ENCODE measurements around the gene OR2B6. TPM values are rescaled to one million over a fixed set of nuclear protein-coding genes. Genes with fewer than 3 reads are reported as not detected.

Gene OR2B6
- total and polyA plus RNA-seq, 12 donors, result not detected

DNA sequence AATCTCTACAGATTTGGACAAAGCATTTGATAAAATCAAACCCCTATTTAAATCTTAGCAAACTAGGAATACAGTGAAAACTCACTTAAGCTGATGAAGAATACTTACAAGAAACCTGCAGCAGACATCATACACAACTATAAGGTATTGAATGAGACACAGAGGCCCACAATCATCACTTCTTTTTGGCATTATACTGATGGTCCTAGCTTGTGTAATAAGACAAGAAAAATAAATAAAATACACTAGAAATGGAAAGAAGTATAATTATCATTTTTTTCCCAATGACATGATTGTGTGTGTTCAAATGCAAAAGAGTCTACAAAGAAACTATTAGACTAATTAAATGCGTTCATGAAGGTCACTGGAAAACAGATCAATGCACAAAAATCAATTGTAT is 8.8 kb upstream of the OR2B6 start:
- no peaks in the 10 kb centered on the region for H3K4me1 ChIP-seq
- no peak overlapping the region for H3K27ac ChIP-seq
- H3K4me3 ChIP-seq, result no peak overlapping the region
- DNase-seq (no peak), ATAC-seq (no peak)
- 70 to 85% methylated on average over 1 of the region's 1 CpG for WGBS, 2 donors
- peaks cover 0 to 17% (median 0%) of the 10 kb centered on the region in 11 donors for H3K9me3 ChIP-seq
- H3K27me3 ChIP-seq, result peaks cover 0 to 25% (median 13%) of the 10 kb centered on the region in 7 donors
- intact Hi-C loops (cut with DNase I), result no loop called here
- H3K36me3 ChIP-seq, result no peaks in the 10 kb centered on the region
- TF ChIP-seq, protein P1, sequence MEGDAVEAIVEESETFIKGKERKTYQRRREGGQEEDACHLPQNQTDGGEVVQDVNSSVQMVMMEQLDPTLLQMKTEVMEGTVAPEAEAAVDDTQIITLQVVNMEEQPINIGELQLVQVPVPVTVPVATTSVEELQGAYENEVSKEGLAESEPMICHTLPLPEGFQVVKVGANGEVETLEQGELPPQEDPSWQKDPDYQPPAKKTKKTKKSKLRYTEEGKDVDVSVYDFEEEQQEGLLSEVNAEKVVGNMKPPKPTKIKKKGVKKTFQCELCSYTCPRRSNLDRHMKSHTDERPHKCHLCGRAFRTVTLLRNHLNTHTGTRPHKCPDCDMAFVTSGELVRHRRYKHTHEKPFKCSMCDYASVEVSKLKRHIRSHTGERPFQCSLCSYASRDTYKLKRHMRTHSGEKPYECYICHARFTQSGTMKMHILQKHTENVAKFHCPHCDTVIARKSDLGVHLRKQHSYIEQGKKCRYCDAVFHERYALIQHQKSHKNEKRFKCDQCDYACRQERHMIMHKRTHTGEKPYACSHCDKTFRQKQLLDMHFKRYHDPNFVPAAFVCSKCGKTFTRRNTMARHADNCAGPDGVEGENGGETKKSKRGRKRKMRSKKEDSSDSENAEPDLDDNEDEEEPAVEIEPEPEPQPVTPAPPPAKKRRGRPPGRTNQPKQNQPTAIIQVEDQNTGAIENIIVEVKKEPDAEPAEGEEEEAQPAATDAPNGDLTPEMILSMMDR (IDR thresholded peaks at IDR 0.05), result no peak

DNA sequence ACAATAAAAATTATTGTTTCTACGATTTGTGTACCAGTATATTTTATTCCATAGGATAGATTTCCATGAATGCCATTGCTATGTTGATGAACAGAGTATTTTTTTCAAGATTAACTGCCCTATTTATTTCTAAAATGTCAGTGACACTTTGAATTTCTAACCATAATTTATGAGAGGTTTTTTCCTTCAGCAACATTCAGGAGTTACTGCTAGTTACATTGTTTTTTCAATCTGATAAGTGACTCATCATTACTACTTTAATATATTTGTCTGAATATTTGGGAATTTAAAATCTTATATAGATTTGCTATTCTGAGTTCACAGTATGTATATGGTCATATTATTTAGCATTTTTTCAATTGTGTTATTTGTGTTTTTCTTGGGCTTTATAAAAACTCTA is 6.0 kb upstream of the OR2B6 start:
- no peak for ATAC-seq
- 44 to 51% methylated on average over 1 of the region's 1 CpG for WGBS, 2 donors

DNA sequence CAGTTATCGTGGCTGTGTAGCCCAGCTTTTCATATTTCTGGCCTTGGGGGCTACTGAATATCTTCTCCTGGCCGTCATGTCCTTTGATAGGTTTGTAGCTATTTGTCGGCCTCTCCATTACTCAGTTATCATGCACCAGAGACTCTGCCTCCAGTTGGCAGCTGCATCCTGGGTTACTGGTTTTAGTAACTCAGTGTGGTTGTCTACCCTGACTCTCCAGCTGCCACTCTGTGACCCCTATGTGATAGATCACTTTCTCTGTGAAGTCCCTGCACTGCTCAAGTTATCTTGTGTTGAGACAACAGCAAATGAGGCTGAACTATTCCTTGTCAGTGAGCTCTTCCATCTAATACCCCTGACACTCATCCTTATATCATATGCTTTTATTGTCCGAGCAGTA is 475 bp downstream of the OR2B6 start:
- Histone ChIP-seq H3K4me1 (no peaks in the 10 kb centered on the region), H3K27me3 (peaks cover 0 to 45% (median 27%) of the 10 kb centered on the region in 7 donors), H3K36me3 (no peaks in the 10 kb centered on the region), H3K9me3 (no peaks in the 10 kb centered on the region), H3K27ac (no peak overlapping the region), H3K4me3 (no peak overlapping the region)
- no peak for ATAC-seq
- TF ChIP-seq, protein P1 (IDR thresholded peaks at IDR 0.05), result no peak
- WGBS, 2 donors, result 65 to 67% methylated on average over 4 of the region's 4 CpGs
- DNase-seq, result no peak
- intact Hi-C loops (cut with DNase I), result no loop called here

More for the DNA sequence above, 6.0 kb upstream of the OR2B6 start:
- DNase-seq, result no peak
- Histone ChIP-seq H3K36me3 (no peaks in the 10 kb centered on the region), H3K27me3 (peaks cover 0 to 51% (median 32%) of the 10 kb centered on the region in 7 donors), H3K4me3 (no peak overlapping the region), H3K9me3 (peaks cover 0 to 14% (median 0%) of the 10 kb centered on the region in 11 donors), H3K4me1 (no peaks in the 10 kb centered on the region), H3K27ac (no peak overlapping the region)
- TF ChIP-seq, protein P1 (IDR thresholded peaks at IDR 0.05), result no peak
- intact Hi-C loops (cut with DNase I), result no loop called here

DNA sequence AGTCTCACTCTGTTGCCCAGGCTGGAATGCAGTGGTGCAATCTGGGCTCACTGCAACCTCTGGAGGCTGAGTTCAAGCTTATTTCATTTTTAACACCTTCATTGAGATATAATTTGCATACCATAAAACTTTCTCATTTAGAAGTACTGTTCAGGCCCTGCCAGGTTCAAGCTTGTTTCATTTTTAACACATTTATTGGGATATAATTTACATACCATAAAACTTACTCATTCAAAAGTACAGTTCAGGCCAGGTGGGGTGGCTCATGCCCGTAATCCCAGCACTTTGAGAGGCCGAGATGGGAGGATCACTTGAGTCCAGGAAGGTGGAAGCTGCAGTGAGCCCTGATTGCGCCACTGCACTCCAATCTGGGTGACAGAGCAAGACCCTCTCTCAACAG is 5.5 kb downstream of the OR2B6 start:
- Histone ChIP-seq H3K27me3 (peaks cover 0 to 5% (median 0%) of the 10 kb centered on the region in 7 donors), H3K4me3 (no peak overlapping the region), H3K9me3 (no peaks in the 10 kb centered on the region), H3K4me1 (no peaks in the 10 kb centered on the region), H3K27ac (no peak overlapping the region), H3K36me3 (no peaks in the 10 kb centered on the region)
- TF ChIP-seq, protein P1 (IDR thresholded peaks at IDR 0.05), result no peak
- DNase-seq, result no peak
- intact Hi-C loops (cut with DNase I), result no loop called here
- 77 to 80% methylated on average over 3 of the region's 3 CpGs for WGBS, 2 donors
- no peak for ATAC-seq

Measured in heart right ventricle (tissue), 16 donors.